ENCODE results near the gene EPN2. TPM values are rescaled to one million over a fixed set of nuclear protein-coding genes. Genes with fewer than 3 reads are reported as not detected.
A peak's percentile ranks its signal among the peaks of the same experiment; 100 is the strongest.

The EPN2 gene
- polyA plus RNA-seq, 1 donor (not counting 4 experiments of a cell fraction or from before 2014, with no cell fraction given), result 30.2 TPM

DNA sequence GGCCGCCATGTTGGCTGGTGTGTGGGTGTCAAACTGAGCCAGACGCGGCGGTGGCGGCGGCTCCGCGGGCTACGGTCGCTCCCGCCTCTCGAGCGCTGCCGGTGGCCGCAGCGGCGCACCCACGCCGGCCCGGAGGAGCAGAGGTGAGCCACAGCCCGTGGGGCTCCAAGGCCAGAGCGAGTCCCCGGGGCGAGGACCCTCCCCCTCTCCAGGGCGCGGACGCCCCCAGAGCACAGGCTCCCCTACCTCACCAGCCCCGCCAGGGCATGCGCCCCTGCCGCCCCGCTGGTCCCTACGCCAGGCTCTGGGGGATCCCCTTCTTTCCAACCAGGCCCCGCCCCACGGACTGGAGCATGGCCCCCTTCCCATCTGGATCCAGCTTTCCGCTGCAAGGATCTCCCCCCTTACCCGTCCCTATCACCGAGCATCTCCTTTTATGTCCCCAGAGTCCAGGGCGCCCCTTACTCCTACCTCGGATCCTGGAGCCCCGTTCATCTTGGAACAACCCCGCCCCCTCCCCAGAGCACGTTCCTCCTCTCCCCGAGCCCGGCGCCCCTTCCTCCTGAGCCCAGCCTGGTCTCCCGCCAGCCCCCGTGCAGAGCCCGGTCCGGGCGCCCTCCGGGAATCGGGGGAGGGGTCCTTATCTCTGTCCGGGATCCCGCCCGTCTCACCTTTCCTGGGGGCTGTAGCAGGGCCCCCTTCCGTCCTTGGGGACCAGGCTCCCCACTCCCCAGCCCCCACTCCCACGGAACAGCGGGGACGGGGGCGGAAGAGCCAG, 412 bp downstream of the EPN2 start:
- no peaks in the 10 kb centered on the region for H3K9me3 ChIP-seq (ENCODE audit: control insufficient read depth, low read depth, low read length)
- TF ChIP-seq, protein P1, sequence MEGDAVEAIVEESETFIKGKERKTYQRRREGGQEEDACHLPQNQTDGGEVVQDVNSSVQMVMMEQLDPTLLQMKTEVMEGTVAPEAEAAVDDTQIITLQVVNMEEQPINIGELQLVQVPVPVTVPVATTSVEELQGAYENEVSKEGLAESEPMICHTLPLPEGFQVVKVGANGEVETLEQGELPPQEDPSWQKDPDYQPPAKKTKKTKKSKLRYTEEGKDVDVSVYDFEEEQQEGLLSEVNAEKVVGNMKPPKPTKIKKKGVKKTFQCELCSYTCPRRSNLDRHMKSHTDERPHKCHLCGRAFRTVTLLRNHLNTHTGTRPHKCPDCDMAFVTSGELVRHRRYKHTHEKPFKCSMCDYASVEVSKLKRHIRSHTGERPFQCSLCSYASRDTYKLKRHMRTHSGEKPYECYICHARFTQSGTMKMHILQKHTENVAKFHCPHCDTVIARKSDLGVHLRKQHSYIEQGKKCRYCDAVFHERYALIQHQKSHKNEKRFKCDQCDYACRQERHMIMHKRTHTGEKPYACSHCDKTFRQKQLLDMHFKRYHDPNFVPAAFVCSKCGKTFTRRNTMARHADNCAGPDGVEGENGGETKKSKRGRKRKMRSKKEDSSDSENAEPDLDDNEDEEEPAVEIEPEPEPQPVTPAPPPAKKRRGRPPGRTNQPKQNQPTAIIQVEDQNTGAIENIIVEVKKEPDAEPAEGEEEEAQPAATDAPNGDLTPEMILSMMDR (optimal IDR thresholded peaks at IDR 0.05 in 1 of 3, IDR thresholded peaks at IDR 0.05 in 1 of 3, conservative IDR thresholded peaks at IDR 0.05 in 1 of 3; ENCODE audit: extremely low read depth in 1 of 3, insufficient read depth in 2 of 3, low read length in 3 of 3), result no peak
- no peak for TF ChIP-seq EZH2 (IDR thresholded peaks at IDR 0.05; ENCODE audit: low read length)
- H3K9ac ChIP-seq (ENCODE audit: control insufficient read depth, extremely low read depth, insufficient read depth, low read length), result peak overlapping the region; percentile 84
- dilution Hi-C loops (cut with MboI; ENCODE audit: extremely low pct_ligation_motif_present, low sequenced_read_pairs), result no loop called here
- peak overlapping the region; percentile 84 to 100 (median 88) for H3K4me3 ChIP-seq (ENCODE audit: control insufficient read depth in 2 of 3, extremely low read depth in 1 of 3, insufficient read depth in 2 of 3, low read depth in 1 of 3, low read length in 3 of 3)
- peaks cover 2 to 4% of the 10 kb centered on the region in 2 experiments for H3K36me3 ChIP-seq (ENCODE audit: control insufficient read depth in 2 of 2, extremely low read depth in 1 of 2, insufficient read depth in 2 of 2, low read length in 2 of 2)
- H3K27ac ChIP-seq (ENCODE audit: control insufficient read depth, insufficient read depth, low read length), result peak overlapping the region; percentile 72
- peaks cover 6% of the 10 kb centered on the region for H4K20me1 ChIP-seq (ENCODE audit: control insufficient read depth, extremely low read depth, insufficient read depth, low read length)
- FAIRE-seq, result no peak
- DNase-seq (ENCODE audit: low read depth, low spot score), result no peak
- H3K4me1 ChIP-seq (ENCODE audit: control insufficient read depth, extremely low read depth, insufficient read depth, low read length), result peaks cover 23% of the 10 kb centered on the region
- H3K27me3 ChIP-seq (ENCODE audit: control insufficient read depth, extremely low read depth, insufficient read depth, low read length), result no peaks in the 10 kb centered on the region
- no peaks in the 10 kb centered on the region for H3K9me1 ChIP-seq (ENCODE audit: control insufficient read depth, extremely low read depth, insufficient read depth, low read length)
- H2AFZ ChIP-seq (ENCODE audit: control insufficient read depth, low read length), result peak overlapping the region; percentile 10
- H3K4me2 ChIP-seq (ENCODE audit: control insufficient read depth, extremely low read depth, insufficient read depth, low read depth, low read length), result peak overlapping the region; percentile 73
- peaks cover 38% of the 10 kb centered on the region for H3K79me2 ChIP-seq (ENCODE audit: control insufficient read depth, insufficient read depth, low read length)

DNA sequence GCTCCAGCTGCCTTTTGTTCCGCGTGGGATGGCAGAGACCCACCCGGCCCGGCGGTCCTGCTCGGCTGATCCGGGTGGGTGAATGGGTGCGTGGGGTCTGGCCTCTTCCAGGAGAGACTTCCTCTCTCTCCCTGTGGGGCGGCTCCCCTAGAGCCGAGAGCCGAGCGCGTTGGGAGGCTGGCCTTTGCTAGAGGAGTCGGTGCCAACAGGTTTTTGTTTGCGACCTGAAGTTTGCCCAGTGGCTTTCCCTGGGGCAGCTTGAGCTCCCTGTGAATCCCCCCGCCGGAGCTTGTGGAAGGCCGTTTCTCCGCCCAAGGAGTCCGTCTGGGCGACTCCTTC, 970 bp downstream of the EPN2 start:
- FAIRE-seq, result no peak
- peak overlapping the region; percentile 72 for H3K27ac ChIP-seq (ENCODE audit: control insufficient read depth, insufficient read depth, low read length)
- peaks cover 2 to 4% of the 10 kb centered on the region in 2 experiments for H3K36me3 ChIP-seq (ENCODE audit: control insufficient read depth in 2 of 2, extremely low read depth in 1 of 2, insufficient read depth in 2 of 2, low read length in 2 of 2)
- TF ChIP-seq EZH2 (IDR thresholded peaks at IDR 0.05; ENCODE audit: low read length), result no peak
- TF ChIP-seq, protein P1 (optimal IDR thresholded peaks at IDR 0.05 in 1 of 3, IDR thresholded peaks at IDR 0.05 in 1 of 3, conservative IDR thresholded peaks at IDR 0.05 in 1 of 3; ENCODE audit: extremely low read depth in 1 of 3, insufficient read depth in 2 of 3, low read length in 3 of 3), result no peak
- peak overlapping the region; percentile 84 for H3K9ac ChIP-seq (ENCODE audit: control insufficient read depth, extremely low read depth, insufficient read depth, low read length)
- H3K4me1 ChIP-seq (ENCODE audit: control insufficient read depth, extremely low read depth, insufficient read depth, low read length), result peaks cover 29% of the 10 kb centered on the region
- H3K4me3 ChIP-seq (ENCODE audit: control insufficient read depth in 2 of 3, extremely low read depth in 1 of 3, insufficient read depth in 2 of 3, low read depth in 1 of 3, low read length in 3 of 3), result peak overlapping the region; percentile 84 to 100 (median 88)
- H3K9me3 ChIP-seq (ENCODE audit: control insufficient read depth, low read depth, low read length), result no peaks in the 10 kb centered on the region
- DNase-seq (ENCODE audit: low read depth, low spot score), result no peak
- H2AFZ ChIP-seq (ENCODE audit: control insufficient read depth, low read length), result peak overlapping the region; percentile 10
- H3K4me2 ChIP-seq (ENCODE audit: control insufficient read depth, extremely low read depth, insufficient read depth, low read depth, low read length), result peak overlapping the region; percentile 73
- peaks cover 43% of the 10 kb centered on the region for H3K79me2 ChIP-seq (ENCODE audit: control insufficient read depth, insufficient read depth, low read length)
- H3K9me1 ChIP-seq (ENCODE audit: control insufficient read depth, extremely low read depth, insufficient read depth, low read length), result no peaks in the 10 kb centered on the region
- peaks cover 6% of the 10 kb centered on the region for H4K20me1 ChIP-seq (ENCODE audit: control insufficient read depth, extremely low read depth, insufficient read depth, low read length)
- dilution Hi-C loops (cut with MboI; ENCODE audit: extremely low pct_ligation_motif_present, low sequenced_read_pairs), result no loop called here
- no peaks in the 10 kb centered on the region for H3K27me3 ChIP-seq (ENCODE audit: control insufficient read depth, extremely low read depth, insufficient read depth, low read length)

Measured in keratinocyte (primary cell).